GM12878 (cell line): ENCODE results near the gene RGS1. TPM values are rescaled to one million over a fixed set of nuclear protein-coding genes. Genes with fewer than 3 reads are reported as not detected.

Source experiments
- BCL11A ChIP-seq: IDR thresholded peaks from 2 replicates; pipeline ENCODE4 v1.6.1; 2011; ENCODE audit warnings: low read depth, low read length
- BCL3 ChIP-seq: IDR thresholded peaks from 2 replicates; pipeline ENCODE4 v1.6.1; 2011; ENCODE audit warnings: borderline replicate concordance, low read depth, mild to moderate bottlenecking, moderate library complexity, low read length; ENCODE audit not compliant: insufficient read depth, poor library complexity, severe bottlenecking
- CBX3 ChIP-seq: fragments of 200-600 bp; sonication (generic); IDR thresholded peaks from 2 replicates; pipeline ENCODE4 v1.6.1; 2016; ENCODE audit warnings: low read depth, borderline replicate concordance
- CBX5 ChIP-seq: sonication (generic); IDR thresholded peaks from 2 replicates; pipeline ENCODE4 v1.6.1; 2016; ENCODE audit warnings: low read depth, moderate library complexity, mild to moderate bottlenecking, inconsistent platforms
- CEBPB ChIP-seq, 2 experiments: fragments of 150-350 bp in 1 of 2; IDR thresholded peaks; 2 replicates each; pipeline ENCODE4 v1.6.1; 2012 to 2014; ENCODE audit warnings: low read depth in 2 of 2, low read length in 2 of 2, borderline replicate concordance in 1 of 2, inconsistent platforms in 1 of 2
- FOXM1 ChIP-seq: IDR thresholded peaks from 2 replicates; pipeline ENCODE4 v1.6.1; 2012; ENCODE audit warnings: low read depth, mild to moderate bottlenecking, inconsistent platforms, low read length, moderate library complexity
- GABPA ChIP-seq: IDR thresholded peaks from 2 replicates; pipeline ENCODE4 v1.6.1; 2014; ENCODE audit warnings: antibody characterized with exemption, low read depth, mild to moderate bottlenecking, inconsistent platforms
- IRF3 ChIP-seq: fragments of 450-650 bp; IDR thresholded peaks from 2 replicates; pipeline ENCODE4 v1.6.1; 2014; ENCODE audit warnings: mild to moderate bottlenecking
- JUNB ChIP-seq: IDR thresholded peaks from 2 replicates; pipeline ENCODE4 v1.6.1; 2016; ENCODE audit warnings: antibody characterized with exemption, mild to moderate bottlenecking
- KLF5 ChIP-seq: fragments of 450-650 bp; IDR thresholded peaks from 2 replicates; pipeline ENCODE4 v1.6.1; 2014; ENCODE audit warnings: mild to moderate bottlenecking; ENCODE audit not compliant: partially characterized antibody
- MTA2 ChIP-seq: fragments of 450-650 bp; IDR thresholded peaks from 2 replicates; pipeline ENCODE4 v1.6.1; 2016; ENCODE audit warnings: low read depth, mild to moderate bottlenecking, moderate library complexity
- NR2C2 ChIP-seq: IDR thresholded peaks from 2 replicates; pipeline ENCODE4 v1.6.1; 2011; ENCODE audit warnings: borderline replicate concordance, low read depth; ENCODE audit not compliant: control insufficient read depth, insufficient read length
- PAX5 ChIP-seq: IDR thresholded peaks from 2 replicates; pipeline ENCODE4 v1.6.1; 2011; ENCODE audit warnings: low read depth, low read length, borderline replicate concordance
- PAX8 ChIP-seq: fragments of 450-650 bp; IDR thresholded peaks from 2 replicates; pipeline ENCODE4 v1.6.1; 2017; ENCODE audit warnings: mild to moderate bottlenecking, moderate library complexity
- POU2F2 ChIP-seq: IDR thresholded peaks from 3 replicates; pipeline ENCODE4 v1.6.1; 2011; ENCODE audit warnings: low read depth, mild to moderate bottlenecking, low read length, borderline replicate concordance
- SREBF1 ChIP-seq: IDR thresholded peaks from 2 replicates; pipeline ENCODE4 v1.6.1; 2012; ENCODE audit warnings: mild to moderate bottlenecking, low read length
- STAT3 ChIP-seq: IDR thresholded peaks from 2 replicates; pipeline ENCODE4 v1.6.1; 2011; ENCODE audit warnings: low read depth, low read length, improper control_type of control experiment
- SUPT20H ChIP-seq: IDR thresholded peaks from 2 replicates; pipeline ENCODE4 v1.6.1; 2011; ENCODE audit warnings: low read depth, mild to moderate bottlenecking, low read length, moderate library complexity, borderline replicate concordance; ENCODE audit not compliant: control insufficient read depth
- TCF12 ChIP-seq: IDR thresholded peaks from 2 replicates; pipeline ENCODE4 v1.6.1; 2011; ENCODE audit warnings: low read depth, mild to moderate bottlenecking, low read length
- TCF3 ChIP-seq: IDR thresholded peaks from 2 replicates; pipeline ENCODE4 v1.6.1; 2012; ENCODE audit warnings: low read depth, mild to moderate bottlenecking, low read length, borderline replicate concordance; ENCODE audit not compliant: insufficient read depth
- TCF7 ChIP-seq: IDR thresholded peaks from 2 replicates; pipeline ENCODE4 v1.6.1; 2014; ENCODE audit warnings: antibody characterized with exemption, borderline replicate concordance
- USF2 ChIP-seq: IDR thresholded peaks from 2 replicates; pipeline ENCODE4 v1.6.1; 2011; ENCODE audit warnings: low read depth, low read length, improper control_type of control experiment, borderline replicate concordance
- ZNF217 ChIP-seq: fragments of 450-650 bp; IDR thresholded peaks from 2 replicates; pipeline ENCODE4 v1.6.1; 2017; ENCODE audit warnings: antibody characterized with exemption, mild to moderate bottlenecking
- polyA plus RNA-seq, 11 experiments: library from polyadenylated mRNA; depleted of rRNA in 4 of 11; unstranded in 6 of 11; stranded (reverse) in 5 of 11; fragments of >200 nt; fragmentation: Nextera tagmentation in 4 of 11; fragmentation: Illumina TruSeq in 1 of 11; extraction: Ambion mirVana in 4 of 11; extraction: Trizol in 1 of 11; gene quantifications; 1 replicate in 1 of 11; 2 replicates in 10 of 11; pipeline versions ENCODE4 v1.2.1 to v1.2.3, GENCODE V29; 2011 to 2016; ENCODE audit warnings: inconsistent platforms in 2 of 11, missing spikeins in 2 of 11, low read depth in 1 of 11
- total RNA-seq, 4 experiments: library from RNA; depleted of rRNA in 3 of 4; stranded (reverse); fragments of >200 nt in 3 of 4; fragmentation: Illumina TruSeq in 1 of 4; extraction: Trizol in 1 of 4; gene quantifications; 2 replicates each; pipeline versions ENCODE4 v1.2.1 to v1.2.3, GENCODE V29; 2013 to 2021
- TF ChIP-seq, protein P1 (sequence below): IDR thresholded peaks from 2 replicates; pipeline ENCODE4 v1.6.1; 2012; ENCODE audit warnings: low read depth, low read length, improper control_type of control experiment
- TF ChIP-seq, protein P2 (sequence below), 3 experiments: IDR thresholded peaks in 2 of 3; conservative IDR thresholded peaks in 1 of 3; 2 replicates each; pipeline ENCODE4 v1.5.1; 2011; ENCODE audit warnings: low read depth in 3 of 3, low read length in 3 of 3, mild to moderate bottlenecking in 3 of 3, control low read depth in 2 of 3, moderate library complexity in 2 of 3, inconsistent platforms in 1 of 3, mixed read lengths in 1 of 3; ENCODE audit not compliant: control insufficient read depth in 2 of 3, insufficient read depth in 1 of 3; ENCODE audit errors: extremely low read depth in 1 of 3

The RGS1 gene
- total and polyA plus RNA-seq, 10 of the 15 experiments (the other 5 are each of a cell fraction or from before 2014, with no cell fraction given): 20.7 to 882 (median 45.9) TPM

DNA sequence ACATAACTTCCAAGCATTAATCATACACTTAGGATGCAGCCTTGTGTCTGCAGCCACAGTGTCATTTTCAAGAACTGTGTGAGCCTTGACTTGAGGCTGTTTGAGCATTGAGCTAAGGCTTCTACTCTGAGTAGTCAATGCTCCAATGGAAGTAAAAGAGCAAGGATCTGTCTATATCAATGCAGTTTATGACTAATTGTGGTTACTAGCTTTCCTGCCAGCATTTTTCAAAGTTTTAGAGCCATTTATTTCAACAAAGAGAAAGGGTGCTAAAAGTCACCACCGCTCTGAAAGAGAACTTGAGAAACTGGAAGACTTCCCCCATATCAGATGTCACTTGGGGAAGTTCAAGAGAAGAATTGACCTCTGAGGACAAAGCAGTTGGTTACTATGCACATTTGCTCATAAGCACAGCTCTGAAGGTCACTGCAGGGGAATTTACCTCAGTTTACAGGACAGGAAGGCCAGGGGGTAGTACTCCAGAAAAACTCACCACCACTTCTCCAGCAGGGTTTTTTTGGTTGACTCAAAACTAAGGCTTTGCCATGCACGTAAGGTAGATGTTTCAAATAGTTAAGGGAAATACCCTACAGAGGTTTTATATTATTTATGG lies 24.5 kb upstream of the RGS1 start (continued):
- TF ChIP-seq ZNF217 (no peak), POU2F2 (0 out of 3 replicates have a peak, but pooled peaks have one; percentile 13), CBX3 (no peak), SUPT20H (no peak), JUNB (peak; percentile 85), BCL11A (no peak; the same call in 1 of the 2 replicates), MTA2 (peak; percentile 83), CEBPB (IDR thresholded peaks at IDR 0.05; ENCODE audit: borderline replicate concordance in 1 of 2, low read depth in 2 of 2, low read length in 2 of 2) (0 out of 4 replicates have a peak, but pooled peaks of 1 of the 2 experiments have one; percentile 43), SREBF1 (no peak), PAX8 (no peak), TCF7 (peak; percentile 62; the same call in 1 of the 2 replicates), KLF5 (peak; percentile 78), TCF3 (0 out of 2 replicates have a peak, but pooled peaks have one; percentile 11), CBX5 (peak; percentile 64; the same call in 1 of the 2 replicates), PAX5 (peak; percentile 73; the same call in 1 of the 2 replicates), TCF12 (no peak), FOXM1 (peak; percentile 95), USF2 (no peak), GABPA (no peak), STAT3 (no peak), BCL3 (peak; percentile 88), NR2C2 (no peak), IRF3 (no peak)
- TF ChIP-seq, protein P1, sequence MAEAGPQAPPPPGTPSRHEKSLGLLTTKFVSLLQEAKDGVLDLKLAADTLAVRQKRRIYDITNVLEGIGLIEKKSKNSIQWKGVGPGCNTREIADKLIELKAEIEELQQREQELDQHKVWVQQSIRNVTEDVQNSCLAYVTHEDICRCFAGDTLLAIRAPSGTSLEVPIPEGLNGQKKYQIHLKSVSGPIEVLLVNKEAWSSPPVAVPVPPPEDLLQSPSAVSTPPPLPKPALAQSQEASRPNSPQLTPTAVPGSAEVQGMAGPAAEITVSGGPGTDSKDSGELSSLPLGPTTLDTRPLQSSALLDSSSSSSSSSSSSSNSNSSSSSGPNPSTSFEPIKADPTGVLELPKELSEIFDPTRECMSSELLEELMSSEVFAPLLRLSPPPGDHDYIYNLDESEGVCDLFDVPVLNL: no peak
- TF ChIP-seq, protein P2, sequence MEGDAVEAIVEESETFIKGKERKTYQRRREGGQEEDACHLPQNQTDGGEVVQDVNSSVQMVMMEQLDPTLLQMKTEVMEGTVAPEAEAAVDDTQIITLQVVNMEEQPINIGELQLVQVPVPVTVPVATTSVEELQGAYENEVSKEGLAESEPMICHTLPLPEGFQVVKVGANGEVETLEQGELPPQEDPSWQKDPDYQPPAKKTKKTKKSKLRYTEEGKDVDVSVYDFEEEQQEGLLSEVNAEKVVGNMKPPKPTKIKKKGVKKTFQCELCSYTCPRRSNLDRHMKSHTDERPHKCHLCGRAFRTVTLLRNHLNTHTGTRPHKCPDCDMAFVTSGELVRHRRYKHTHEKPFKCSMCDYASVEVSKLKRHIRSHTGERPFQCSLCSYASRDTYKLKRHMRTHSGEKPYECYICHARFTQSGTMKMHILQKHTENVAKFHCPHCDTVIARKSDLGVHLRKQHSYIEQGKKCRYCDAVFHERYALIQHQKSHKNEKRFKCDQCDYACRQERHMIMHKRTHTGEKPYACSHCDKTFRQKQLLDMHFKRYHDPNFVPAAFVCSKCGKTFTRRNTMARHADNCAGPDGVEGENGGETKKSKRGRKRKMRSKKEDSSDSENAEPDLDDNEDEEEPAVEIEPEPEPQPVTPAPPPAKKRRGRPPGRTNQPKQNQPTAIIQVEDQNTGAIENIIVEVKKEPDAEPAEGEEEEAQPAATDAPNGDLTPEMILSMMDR (IDR thresholded peaks at IDR 0.05 in 2 of 3, conservative IDR thresholded peaks at IDR 0.05 in 1 of 3; ENCODE audit: control insufficient read depth in 2 of 3, extremely low read depth in 1 of 3, insufficient read depth in 1 of 3, low read depth in 3 of 3, low read length in 3 of 3): no peak
